Panc1 (cell line): ENCODE results near the gene LTO1. TPM values are rescaled to one million over a fixed set of nuclear protein-coding genes. Genes with fewer than 3 reads are reported as not detected.

ENCODE experiments used
- ATAC-seq: fragments of 200-7000 bp; cut with Tn5 transposase; 2 replicates; pipeline ENCODE4 v1.9.1; 2020; ENCODE audit warnings: mild to moderate bottlenecking, moderate library complexity
- BruUV-seq: library from RNA; stranded (reverse); fragments of 400-500 nt; replicated peaks from 2 replicates; lab custom pipeline; 2021; lab: Mats Ljungman, UMichigan
- CTCF ChIA-PET: fragments of 300-600 bp; sonication (Branson Sonifier 250); formaldehyde crosslinking; loops from one replicate; lab custom pipeline; 2022; ENCODE audit warnings: antibody characterized with exemption; lab: Charles Lee
- POLR2A ChIA-PET: fragments of 300-600 bp; sonication (Branson Sonifier 250); formaldehyde crosslinking; loops from one replicate; lab custom pipeline; 2022; ENCODE audit warnings: antibody characterized with exemption; lab: Charles Lee
- DNase-seq: peaks from one replicate; pipeline ENCODE4 v3.0.0-alpha.2; 2010; ENCODE audit warnings: low read depth, low spot score
- H3K27ac ChIP-seq: 2 replicates; pipeline ENCODE4 v1.5.1; 2011; ENCODE audit warnings: mild to moderate bottlenecking, low read length, inconsistent platforms
- H3K27me3 ChIP-seq: fragments of 200-500 bp; sonication (Bioruptor generic); 2 replicates; pipeline ENCODE4 v1.6.0; 2014; ENCODE audit warnings: low read length, inconsistent platforms; ENCODE audit not compliant: control insufficient read depth, insufficient read depth
- H3K36me3 ChIP-seq: fragments of 200-500 bp; sonication (Bioruptor generic); 2 replicates; pipeline ENCODE4 v1.5.1; 2014; ENCODE audit warnings: inconsistent platforms, mild to moderate bottlenecking, low read length, moderate library complexity; ENCODE audit not compliant: control insufficient read depth, insufficient read depth
- H3K4me1 ChIP-seq: 2 replicates; pipeline ENCODE4 v1.5.1; 2011; ENCODE audit warnings: inconsistent platforms, mild to moderate bottlenecking, low read length, moderate library complexity; ENCODE audit not compliant: control insufficient read depth, insufficient read depth
- H3K4me3 ChIP-seq, 2 experiments: 2 replicates each; pipeline ENCODE4 v1.5.1; 2011 to 2012; ENCODE audit warnings: low read depth in 2 of 2, low read length in 2 of 2, mild to moderate bottlenecking in 2 of 2, inconsistent platforms in 1 of 2, moderate library complexity in 1 of 2
- H3K9me3 ChIP-seq: fragments of 200-500 bp; sonication (Bioruptor generic); 2 replicates; pipeline ENCODE4 v1.5.1; 2014; ENCODE audit warnings: low read depth, mild to moderate bottlenecking, inconsistent platforms, low read length, moderate library complexity; ENCODE audit not compliant: control insufficient read depth, insufficient read depth
- CTCF ChIP-seq: fragments of 450-650 bp; IDR thresholded peaks from 2 replicates; pipeline ENCODE4 v1.5.1; 2017; ENCODE audit warnings: mild to moderate bottlenecking
- POLR2AphosphoS5 ChIP-seq: IDR thresholded peaks from 2 replicates; pipeline ENCODE4 v1.6.1; 2012; ENCODE audit warnings: mild to moderate bottlenecking, low read depth, low read length, moderate library complexity
- REST ChIP-seq, 2 experiments: IDR thresholded peaks; 2 replicates each; pipeline ENCODE4 v1.6.1; 2011 to 2012; ENCODE audit warnings: low read depth in 2 of 2, control low read depth in 1 of 2, low read length in 1 of 2, mild to moderate bottlenecking in 1 of 2, moderate library complexity in 1 of 2; ENCODE audit not compliant: insufficient read depth in 1 of 2
- SIN3A ChIP-seq: IDR thresholded peaks from 2 replicates; pipeline ENCODE4 v1.6.1; 2012; ENCODE audit warnings: low read depth, mild to moderate bottlenecking, low read length, moderate library complexity, borderline replicate concordance; ENCODE audit not compliant: insufficient read depth
- TCF7L2 ChIP-seq: IDR thresholded peaks from 2 replicates; pipeline ENCODE4 v1.6.1; 2011; ENCODE audit warnings: mild to moderate bottlenecking, low read depth, low read length, inconsistent platforms
- in situ Hi-C: cut with HindIII; loops from 2 replicates; pipeline ENCODE4 v1.10.0; 2016; ENCODE audit warnings: low sequenced_read_pairs, low pct_unique_long_range_greater_than_20kb
- intact Hi-C: fragments of 100-400 bp; cut with micrococcal nuclease; formaldehyde crosslinking; loops from one replicate; pipeline ENCODE4 v1.10.0; 2022; ENCODE audit not compliant: unreplicated experiment
- total RNA-seq: library from RNA; stranded (reverse); gene quantifications from one replicate; pipeline ENCODE4 v1.2.1, GENCODE V29; 2021; ENCODE audit not compliant: unreplicated experiment

LTO1 gene
- total RNA-seq, 1 experiment from 2014 or later = 28.7 TPM

GRCh38 chr11:69659591-69659990 is 15.6 kb downstream of the LTO1 start:
- intact Hi-C loops (no loop called here), in situ Hi-C loops (no loop called here)
- Histone ChIP-seq H3K4me3 (no peak overlapping the region), H3K36me3 (no peaks in the 10 kb centered on the region), H3K27me3 (no peaks in the 10 kb centered on the region), H3K4me1 (peaks cover 11% of the 10 kb centered on the region), H3K27ac (no peak overlapping the region), H3K9me3 (no peaks in the 10 kb centered on the region)
- no peak for ATAC-seq
- ChIA-PET CTCF (no interaction called here), POLR2A (no interaction called here)
- no TSS peak for BruUV-seq
- TF ChIP-seq POLR2AphosphoS5 (no peak), SIN3A (no peak), TCF7L2 (no peak), CTCF (no peak), REST (IDR thresholded peaks at IDR 0.05; ENCODE audit: insufficient read depth in 1 of 2, low read depth in 2 of 2, low read length in 1 of 2) (no peak)
- no peak for DNase-seq

- in situ Hi-C loops = no loop called here
- H3K27me3 ChIP-seq = no peaks in the 10 kb centered on the region
- H3K36me3 ChIP-seq = no peaks in the 10 kb centered on the region
- no peak for DNase-seq
- no peaks in the 10 kb centered on the region for H3K9me3 ChIP-seq
- H3K4me1 ChIP-seq = peaks cover 18% of the 10 kb centered on the region
- ChIA-PET POLR2A (no interaction called here), CTCF (interaction anchor here (0.8 kb wide), 1 partner anchor 12 kb away, joined by 3 read pairs; no protein-coding TSS in a partner anchor)
- BruUV-seq = no TSS peak
- ATAC-seq = no peak
- TF ChIP-seq CTCF (no peak), POLR2AphosphoS5 (no peak), SIN3A (no peak), TCF7L2 (no peak), REST (IDR thresholded peaks at IDR 0.05; ENCODE audit: insufficient read depth in 1 of 2, low read depth in 2 of 2, low read length in 1 of 2) (no peak)
- no peak overlapping the region for H3K4me3 ChIP-seq
- intact Hi-C loops = no loop called here
- H3K27ac ChIP-seq = no peak overlapping the region
These were observed 16.3 kb downstream of the LTO1 start for GRCh38 chr11:69658626-69659450.
